ENCODE measurements around the gene ARHGAP26.

The ARHGAP26 gene

DNA sequence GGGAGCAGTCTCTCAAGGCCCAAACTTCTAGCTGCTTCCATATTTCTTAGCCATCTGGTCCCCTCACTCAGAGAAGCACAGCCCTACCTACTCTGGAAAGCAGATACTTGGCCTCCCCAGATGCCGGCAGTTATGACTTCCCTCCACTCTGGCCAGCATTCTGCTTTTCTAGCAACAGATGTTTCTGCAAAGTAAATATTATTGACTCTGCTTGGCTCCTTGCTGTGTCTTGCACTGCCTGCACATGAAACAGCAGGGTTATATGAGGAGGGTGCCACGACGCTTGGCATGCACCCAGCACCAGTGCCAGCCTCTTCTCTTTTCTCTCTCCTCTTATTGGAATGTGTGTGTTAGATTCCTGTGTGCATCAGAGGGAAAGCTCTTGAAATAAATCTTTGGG is 99.7 kb downstream of the ARHGAP26 start:
- H3K27me3 Mint-ChIP-seq = no peaks in the 10 kb centered on the region
- no peak for DNase-seq
- H3K4me3 Mint-ChIP-seq = no peak overlapping the region
- no peak for ATAC-seq (replicated peaks)
- peak overlapping the region in 1 of 2 donors; percentile 11 for H3K27ac Mint-ChIP-seq
- H3K36me3 Mint-ChIP-seq (ENCODE audit: insufficient read depth) = no peaks in the 10 kb centered on the region
- no peaks in the 10 kb centered on the region for H3K9me3 Mint-ChIP-seq
- peaks cover 35 to 61% of the 10 kb centered on the region in 2 donors for H3K4me1 Mint-ChIP-seq (ENCODE audit: low read depth in 2 of 2)

DNA sequence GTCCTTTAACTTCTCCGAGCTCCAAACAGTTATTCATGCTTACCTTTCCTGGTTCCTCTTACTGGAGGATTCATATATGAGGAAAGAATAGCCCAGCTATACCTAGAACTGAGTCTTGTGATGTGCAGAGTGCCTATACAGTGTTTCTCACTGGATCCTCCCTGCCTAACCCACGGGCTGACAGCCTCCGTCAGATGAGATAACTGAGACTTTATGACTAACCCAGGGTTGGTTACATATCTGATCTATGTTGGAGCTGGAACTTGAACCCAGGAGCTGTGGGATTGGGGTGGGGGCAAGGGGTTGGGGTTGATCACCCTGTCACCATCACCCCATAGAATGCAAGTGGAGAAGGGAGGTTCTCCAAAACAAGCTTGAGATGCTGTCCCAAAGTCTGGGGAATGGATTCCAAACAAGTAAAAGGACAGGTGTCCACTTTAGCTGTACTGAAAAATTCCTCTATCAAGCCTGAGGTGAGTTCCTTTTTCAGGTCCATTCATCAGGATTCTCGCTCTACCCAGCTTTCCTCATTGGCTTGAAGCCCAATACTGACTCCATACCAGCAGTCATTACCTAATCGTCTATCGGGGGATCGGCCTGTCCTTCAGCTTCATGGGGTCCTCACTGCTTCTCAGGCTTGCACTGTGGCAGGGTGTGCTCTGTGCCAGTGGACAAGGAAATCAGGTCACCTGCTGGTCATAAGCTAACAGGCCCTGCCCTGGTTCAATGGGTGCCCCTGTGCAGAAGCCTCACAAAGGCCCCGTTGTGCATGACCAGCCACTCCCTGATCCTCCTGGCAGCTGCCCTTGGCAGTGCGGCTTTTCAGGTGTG is 100.6 kb downstream of the ARHGAP26 start:
- DNase-seq (no peak), ATAC-seq (replicated peaks) (no peak)
- peak overlapping the region; percentile 58 to 73 for H3K27ac Mint-ChIP-seq
- H3K4me1 Mint-ChIP-seq (ENCODE audit: low read depth in 2 of 2) = peaks cover 35 to 52% of the 10 kb centered on the region in 2 donors
- no peaks in the 10 kb centered on the region for H3K9me3 Mint-ChIP-seq
- no peak overlapping the region for H3K4me3 Mint-ChIP-seq
- H3K27me3 Mint-ChIP-seq = no peaks in the 10 kb centered on the region
- no peaks in the 10 kb centered on the region for H3K36me3 Mint-ChIP-seq (ENCODE audit: insufficient read depth)

DNA sequence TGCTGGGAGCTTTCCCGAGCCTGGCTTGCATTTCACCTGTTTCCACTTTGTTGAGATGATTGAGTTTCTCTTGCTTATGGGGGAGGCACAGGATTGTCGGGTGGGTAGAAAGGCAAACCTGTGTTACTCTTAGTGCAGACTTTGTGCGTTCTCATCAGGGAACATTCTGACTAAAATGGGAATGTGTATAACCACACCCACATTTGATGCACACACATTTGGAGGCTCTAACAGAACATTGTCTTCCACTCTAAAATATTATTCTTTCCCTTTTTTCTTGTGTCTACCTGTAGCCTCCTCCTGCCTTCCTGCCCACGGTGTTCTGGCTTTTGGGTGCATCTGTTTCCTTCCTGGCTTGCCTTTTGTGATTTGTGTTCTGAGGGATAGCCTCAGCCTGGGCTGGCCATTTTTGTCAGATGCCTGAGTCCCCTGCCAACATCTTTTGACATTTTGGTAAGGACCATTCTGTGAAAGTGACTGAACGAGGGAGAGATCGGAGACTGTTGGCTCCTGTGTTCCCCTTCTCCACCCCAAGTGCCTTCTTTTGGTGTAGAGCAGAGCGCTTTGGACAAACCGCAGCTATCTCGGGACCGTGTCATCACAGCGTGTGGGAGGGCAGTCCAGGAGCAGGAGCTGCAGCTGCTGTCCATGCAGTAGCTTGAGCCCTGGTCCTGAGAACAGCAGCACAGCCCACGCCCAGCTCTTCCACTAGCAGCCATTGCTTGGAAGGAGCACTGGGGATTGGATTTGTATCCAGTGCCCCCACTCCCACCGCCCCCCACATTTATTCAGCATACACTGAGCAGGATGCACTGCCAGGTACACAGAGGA is 101.4 kb downstream of the ARHGAP26 start:
- Mint-ChIP-seq H3K9me3 (no peaks in the 10 kb centered on the region), H3K27ac (peak overlapping the region; percentile 58 to 73), H3K4me3 (no peak overlapping the region), H3K27me3 (no peaks in the 10 kb centered on the region), H3K4me1 (ENCODE audit: low read depth in 2 of 2) (peaks cover 33 to 46% of the 10 kb centered on the region in 2 donors), H3K36me3 (ENCODE audit: insufficient read depth) (no peaks in the 10 kb centered on the region)
- no peak for DNase-seq
- ATAC-seq (replicated peaks) = no peak

DNA sequence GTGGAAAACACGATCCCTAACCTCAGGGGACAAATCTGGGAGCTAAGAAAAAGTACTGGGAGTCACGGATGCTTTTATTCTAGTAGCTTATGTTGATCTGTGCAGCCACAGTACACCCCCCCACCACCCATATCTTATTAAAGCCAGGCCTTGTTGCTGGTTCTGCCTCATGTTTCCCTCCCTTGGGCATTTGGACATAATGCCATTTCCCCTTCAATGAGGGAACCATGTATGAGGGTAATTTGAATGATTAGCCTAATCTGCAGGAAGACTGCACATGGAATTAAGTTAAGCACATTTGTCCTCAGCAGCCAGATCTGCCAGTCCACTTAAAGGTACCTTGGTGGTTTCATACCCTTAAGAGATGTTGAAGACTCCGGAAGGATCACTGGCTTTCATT is 102.0 kb downstream of the ARHGAP26 start:
- H3K4me1 Mint-ChIP-seq (ENCODE audit: low read depth in 2 of 2) = peaks cover 28 to 42% of the 10 kb centered on the region in 2 donors
- no peak overlapping the region for H3K4me3 Mint-ChIP-seq
- H3K36me3 Mint-ChIP-seq (ENCODE audit: insufficient read depth) = no peaks in the 10 kb centered on the region
- peak overlapping the region; percentile 35 to 65 for H3K27ac Mint-ChIP-seq
- DNase-seq (no peak), ATAC-seq (replicated peaks) (no peak)
- H3K9me3 Mint-ChIP-seq = no peaks in the 10 kb centered on the region
- H3K27me3 Mint-ChIP-seq = no peaks in the 10 kb centered on the region

DNA sequence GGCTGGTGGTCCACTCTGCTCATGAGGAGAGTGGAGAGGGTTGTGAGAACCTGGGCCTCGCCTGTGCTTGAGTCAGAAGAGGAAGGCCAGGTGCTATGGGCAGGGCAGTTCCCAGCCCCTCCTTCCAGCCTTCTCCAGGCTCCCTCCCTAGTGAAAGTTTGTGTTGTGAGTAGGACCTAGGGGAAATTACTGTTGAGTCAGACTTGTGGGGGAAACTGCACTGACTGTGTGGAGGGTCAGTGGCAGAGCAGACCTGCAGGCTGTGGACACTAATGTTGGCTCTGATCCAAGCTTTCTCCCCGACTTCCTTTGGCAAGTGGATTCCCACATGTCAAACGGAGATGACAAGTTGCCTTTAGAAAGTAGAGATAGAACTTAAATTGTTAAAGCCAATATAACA is 102.6 kb downstream of the ARHGAP26 start:
- Mint-ChIP-seq H3K4me1 (ENCODE audit: low read depth in 2 of 2) (peaks cover 28 to 38% of the 10 kb centered on the region in 2 donors), H3K9me3 (no peaks in the 10 kb centered on the region), H3K27me3 (no peaks in the 10 kb centered on the region), H3K4me3 (no peak overlapping the region), H3K36me3 (ENCODE audit: insufficient read depth) (no peaks in the 10 kb centered on the region), H3K27ac (peak overlapping the region; percentile 35 to 65)
- ATAC-seq (replicated peaks) (no peak), DNase-seq (no peak)

DNA sequence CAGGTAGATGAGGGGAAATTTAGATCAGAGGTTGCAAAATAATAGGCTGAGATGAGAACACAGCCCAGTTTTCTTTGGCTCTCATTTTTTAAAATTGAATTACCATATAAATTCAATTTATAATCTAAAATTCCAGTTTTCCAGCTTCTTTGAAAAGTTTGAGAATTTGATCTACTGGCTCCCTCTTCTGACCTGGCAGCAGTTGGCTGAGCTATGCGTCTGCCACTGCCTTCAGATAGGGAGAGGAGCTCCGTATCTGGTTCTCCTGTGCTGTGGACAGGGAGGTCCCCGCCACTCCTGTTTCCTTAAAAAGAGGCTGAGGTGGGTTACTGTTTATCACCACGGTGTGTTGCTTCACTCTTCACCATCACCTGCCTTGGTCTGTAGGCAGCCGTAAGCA is 103.7 kb downstream of the ARHGAP26 start:
- ATAC-seq (replicated peaks) (no peak), DNase-seq (no peak)
- Mint-ChIP-seq H3K4me1 (ENCODE audit: low read depth in 2 of 2) (peaks cover 19 to 35% of the 10 kb centered on the region in 2 donors), H3K9me3 (no peaks in the 10 kb centered on the region), H3K36me3 (ENCODE audit: insufficient read depth) (no peaks in the 10 kb centered on the region), H3K27me3 (no peaks in the 10 kb centered on the region), H3K4me3 (no peak overlapping the region), H3K27ac (no peak overlapping the region)

DNA sequence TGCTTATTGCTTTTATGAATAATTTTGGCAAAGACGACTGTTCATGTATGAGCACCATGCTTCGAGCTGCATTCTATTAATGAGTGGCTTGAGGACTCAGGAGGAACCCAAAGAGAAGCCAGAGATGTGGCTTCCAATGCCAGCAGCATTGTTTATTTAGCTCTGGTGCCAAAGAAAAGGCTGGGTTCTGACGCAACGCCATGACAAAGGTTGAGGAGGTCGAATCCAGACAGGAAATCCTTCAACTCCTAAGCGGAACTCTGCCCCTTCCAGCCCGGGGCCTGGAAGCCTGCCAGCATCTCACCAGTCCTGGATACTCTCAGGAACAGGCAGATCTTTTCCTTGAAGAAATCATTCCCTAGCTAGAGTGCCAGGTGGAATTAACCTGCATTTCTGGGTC is 104.4 kb downstream of the ARHGAP26 start:
- no peak for ATAC-seq (replicated peaks)
- Mint-ChIP-seq H3K4me1 (ENCODE audit: low read depth in 2 of 2) (peaks cover 19 to 35% of the 10 kb centered on the region in 2 donors), H3K27ac (no peak overlapping the region), H3K27me3 (no peaks in the 10 kb centered on the region), H3K4me3 (no peak overlapping the region), H3K36me3 (ENCODE audit: insufficient read depth) (no peaks in the 10 kb centered on the region), H3K9me3 (no peaks in the 10 kb centered on the region)
- no peak for DNase-seq

DNA sequence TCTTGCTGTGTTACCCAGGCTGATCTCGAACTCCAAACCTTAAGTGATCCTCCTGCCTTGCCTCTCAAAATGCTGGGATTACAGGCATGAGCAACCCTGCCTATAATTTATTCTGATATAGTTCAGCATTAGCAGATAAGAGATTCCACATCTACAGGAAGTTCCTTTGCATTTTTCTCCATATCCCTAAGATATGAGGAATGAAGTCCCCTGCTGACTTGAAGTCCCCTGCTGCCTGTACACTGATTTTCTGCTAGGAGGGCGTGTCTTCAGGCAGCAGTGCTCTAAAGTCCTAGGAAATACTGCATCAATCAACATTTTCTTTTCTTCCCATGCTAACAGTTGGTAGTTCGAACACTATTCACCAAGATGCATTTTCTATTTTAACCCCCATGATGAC is 105.8 kb downstream of the ARHGAP26 start:
- ATAC-seq (replicated peaks) (no peak), DNase-seq (no peak)
- Mint-ChIP-seq H3K4me1 (ENCODE audit: low read depth in 2 of 2) (peaks cover 12 to 25% of the 10 kb centered on the region in 2 donors), H3K9me3 (no peaks in the 10 kb centered on the region), H3K27ac (peak overlapping the region in 1 of 2 donors; percentile 17), H3K4me3 (no peak overlapping the region), H3K36me3 (ENCODE audit: insufficient read depth) (peaks cover 11% of the 10 kb centered on the region), H3K27me3 (no peaks in the 10 kb centered on the region)

DNA sequence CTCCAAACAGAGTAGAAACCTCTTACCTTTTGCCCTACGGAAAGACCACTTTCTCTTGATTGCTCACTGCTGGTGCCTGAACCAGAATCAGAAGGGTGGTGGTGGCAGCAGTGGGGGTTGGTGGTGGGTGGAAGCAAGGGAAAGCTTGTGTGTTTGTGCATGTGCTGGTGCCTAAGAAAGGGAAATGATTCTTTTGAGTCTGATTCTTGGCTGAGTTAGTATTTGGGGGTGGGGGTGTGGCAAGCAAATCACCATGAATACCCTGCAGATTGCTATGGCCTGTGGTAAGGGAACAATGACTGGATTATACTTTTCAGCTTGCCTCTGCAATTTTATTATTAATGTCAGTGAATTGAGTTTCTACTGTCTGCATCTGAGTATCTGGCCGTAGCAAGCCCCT is 106.6 kb downstream of the ARHGAP26 start:
- Mint-ChIP-seq H3K4me1 (ENCODE audit: low read depth in 2 of 2) (peaks cover 6 to 16% of the 10 kb centered on the region in 2 donors), H3K27me3 (no peaks in the 10 kb centered on the region), H3K27ac (peak overlapping the region in 1 of 2 donors; percentile 13), H3K36me3 (ENCODE audit: insufficient read depth) (peaks cover 19% of the 10 kb centered on the region), H3K4me3 (no peak overlapping the region), H3K9me3 (no peaks in the 10 kb centered on the region)
- no peak for ATAC-seq (replicated peaks)
- DNase-seq = no peak

DNA sequence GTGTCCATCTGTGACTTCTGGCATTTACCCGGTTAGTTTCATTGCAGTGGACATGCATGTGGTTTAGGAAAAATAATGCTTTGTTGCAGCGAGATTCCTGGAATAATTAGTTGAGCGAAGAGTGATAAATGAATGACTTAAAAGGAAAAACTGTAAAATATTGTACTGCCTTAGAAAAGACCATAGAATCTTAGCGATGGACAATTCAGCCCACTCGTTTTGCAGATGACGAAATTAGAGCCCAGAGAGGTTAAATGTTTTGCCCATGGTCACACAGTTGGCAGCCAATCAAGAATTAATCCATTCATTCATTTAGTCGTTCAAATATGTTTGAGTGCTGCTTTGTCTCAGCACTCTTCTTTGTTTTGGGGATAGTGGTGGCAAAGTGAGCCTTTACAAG is 107.9 kb downstream of the ARHGAP26 start:
- ATAC-seq (replicated peaks) (no peak), DNase-seq (no peak)
- Mint-ChIP-seq H3K27me3 (no peaks in the 10 kb centered on the region), H3K4me3 (no peak overlapping the region), H3K27ac (peak overlapping the region in 1 of 2 donors; percentile 53), H3K4me1 (ENCODE audit: low read depth in 2 of 2) (peaks cover 0 to 14% of the 10 kb centered on the region in 2 donors), H3K36me3 (ENCODE audit: insufficient read depth) (peaks cover 26% of the 10 kb centered on the region), H3K9me3 (no peaks in the 10 kb centered on the region)

DNA sequence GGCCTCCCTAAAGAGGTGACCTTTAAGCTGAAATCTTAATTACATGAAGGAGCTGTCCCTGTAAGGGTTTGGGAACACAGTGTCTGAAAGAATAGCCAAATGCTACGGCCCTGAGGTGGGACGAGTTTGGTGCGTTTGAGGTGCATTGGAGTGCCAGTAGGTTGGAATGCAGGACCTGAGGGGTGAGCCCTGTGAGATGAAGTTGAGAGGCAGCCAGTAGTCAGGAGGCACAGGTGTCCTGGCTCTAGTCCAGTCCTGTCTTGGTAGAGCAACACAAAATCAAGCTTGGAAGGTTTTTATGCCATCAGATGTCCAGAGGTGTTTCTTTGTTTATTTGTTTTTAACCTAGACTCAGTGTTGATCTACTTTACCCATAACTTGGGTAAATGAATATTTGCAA is 108.5 kb downstream of the ARHGAP26 start:
- ATAC-seq (replicated peaks) (no peak), DNase-seq (no peak)
- Mint-ChIP-seq H3K9me3 (no peaks in the 10 kb centered on the region), H3K4me1 (ENCODE audit: low read depth in 2 of 2) (peaks cover 0 to 10% of the 10 kb centered on the region in 2 donors), H3K36me3 (ENCODE audit: insufficient read depth) (peaks cover 26% of the 10 kb centered on the region), H3K27me3 (no peaks in the 10 kb centered on the region), H3K27ac (peak overlapping the region in 1 of 2 donors; percentile 53), H3K4me3 (no peak overlapping the region)

DNA sequence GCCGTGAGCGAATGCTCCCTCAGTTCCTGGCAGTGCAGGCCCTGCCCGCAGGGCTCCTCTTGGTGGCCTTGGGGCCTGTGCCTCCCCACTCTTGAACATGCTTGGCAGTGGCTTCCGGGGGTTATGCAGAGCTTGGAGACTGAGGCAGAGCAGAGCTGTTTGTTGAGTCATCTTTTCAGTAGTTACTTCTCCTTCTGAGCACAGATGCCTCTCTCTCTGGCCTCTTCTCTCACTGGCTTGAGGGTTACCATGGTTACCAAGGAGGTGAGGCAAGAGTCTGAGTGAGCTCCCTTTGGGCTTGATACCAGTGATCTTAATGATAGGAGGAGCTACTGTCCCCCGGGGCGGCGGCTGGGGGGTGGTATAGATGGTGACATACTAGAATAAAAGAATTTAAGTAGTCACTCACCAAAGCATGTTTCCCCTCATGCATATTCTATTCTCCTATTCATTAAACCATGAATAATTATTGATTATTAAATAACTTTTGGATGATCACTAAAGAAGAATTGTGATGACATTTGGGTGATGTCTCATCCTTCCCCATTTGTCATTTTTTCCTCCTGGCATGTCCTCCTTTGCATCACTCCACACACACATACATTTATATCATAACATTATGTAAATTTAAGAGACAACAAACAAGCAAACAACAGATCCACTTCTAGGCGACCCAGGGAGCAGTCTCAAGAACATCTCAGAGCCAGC is 111.1 kb downstream of the ARHGAP26 start:
- H3K4me1 Mint-ChIP-seq (ENCODE audit: low read depth in 2 of 2) = peaks cover 8 to 19% of the 10 kb centered on the region in 2 donors

DNA sequence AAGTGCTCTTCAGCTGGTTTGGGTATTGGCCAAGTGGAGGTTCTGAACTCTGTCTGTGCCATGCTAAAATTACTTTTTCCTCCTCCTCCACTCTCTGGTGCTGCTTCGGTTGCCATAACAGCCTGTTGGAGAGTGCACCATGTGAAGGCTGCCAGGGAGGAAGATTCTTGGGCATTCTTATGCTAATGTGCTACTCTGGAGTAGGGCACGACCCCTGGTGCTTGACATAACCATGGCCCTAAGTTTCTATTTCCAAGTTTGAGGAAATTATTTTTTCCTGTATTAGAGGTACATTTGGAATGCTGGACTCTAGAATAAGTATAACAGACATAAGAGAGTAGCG is 111.6 kb downstream of the ARHGAP26 start:
- DNase-seq = no peak
- ATAC-seq (replicated peaks) = no peak
- Mint-ChIP-seq H3K4me1 (ENCODE audit: low read depth in 2 of 2) (peaks cover 8 to 19% of the 10 kb centered on the region in 2 donors), H3K27ac (no peak overlapping the region), H3K27me3 (no peaks in the 10 kb centered on the region), H3K4me3 (no peak overlapping the region), H3K36me3 (ENCODE audit: insufficient read depth) (peaks cover 45% of the 10 kb centered on the region), H3K9me3 (no peaks in the 10 kb centered on the region)

More for the DNA sequence above, 111.1 kb downstream of the ARHGAP26 start:
- no peak overlapping the region for H3K4me3 Mint-ChIP-seq
- no peaks in the 10 kb centered on the region for H3K27me3 Mint-ChIP-seq
- H3K36me3 Mint-ChIP-seq (ENCODE audit: insufficient read depth) = peaks cover 45% of the 10 kb centered on the region
- no peak for DNase-seq
- no peak overlapping the region for H3K27ac Mint-ChIP-seq
- ATAC-seq (replicated peaks) = peak; percentile 29
- H3K9me3 Mint-ChIP-seq = no peaks in the 10 kb centered on the region

Measured in effector memory CD8-positive, alpha-beta T cell (primary cell).